Activated naive CD4-positive, alpha-beta T cell (primary cell): ENCODE data around the gene SCAANT1.

Experiments used
- DNase-seq, 4 experiments: peaks; one replicate each; lab custom pipeline; 2025; lab: John Stamatoyannopoulos, UW

Gene SCAANT1

GRCh38 chr3:63934041-63934866, 22.1 kb upstream of the SCAANT1 start:
- no peak for DNase-seq

DNA sequence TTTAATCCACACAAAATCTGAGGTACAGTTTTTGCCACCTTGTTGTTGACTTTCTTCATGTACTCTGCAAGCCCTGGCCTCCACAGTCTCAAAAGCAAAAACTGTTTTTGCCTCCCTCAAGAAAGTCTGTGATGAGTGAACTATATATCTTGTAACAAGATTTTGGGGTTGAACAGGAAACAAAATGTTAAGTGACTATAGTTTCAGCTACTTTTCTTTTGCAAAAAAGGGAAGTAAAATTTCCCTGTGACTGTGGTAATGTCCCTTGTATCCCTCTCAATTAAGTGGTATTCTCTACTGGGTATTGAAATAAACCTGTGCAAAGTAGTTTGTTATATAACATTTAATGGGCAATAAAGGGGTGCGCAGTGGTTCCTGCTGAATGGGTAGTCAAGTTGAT, 21.3 kb upstream of the SCAANT1 start:
- no peak for DNase-seq

DNA sequence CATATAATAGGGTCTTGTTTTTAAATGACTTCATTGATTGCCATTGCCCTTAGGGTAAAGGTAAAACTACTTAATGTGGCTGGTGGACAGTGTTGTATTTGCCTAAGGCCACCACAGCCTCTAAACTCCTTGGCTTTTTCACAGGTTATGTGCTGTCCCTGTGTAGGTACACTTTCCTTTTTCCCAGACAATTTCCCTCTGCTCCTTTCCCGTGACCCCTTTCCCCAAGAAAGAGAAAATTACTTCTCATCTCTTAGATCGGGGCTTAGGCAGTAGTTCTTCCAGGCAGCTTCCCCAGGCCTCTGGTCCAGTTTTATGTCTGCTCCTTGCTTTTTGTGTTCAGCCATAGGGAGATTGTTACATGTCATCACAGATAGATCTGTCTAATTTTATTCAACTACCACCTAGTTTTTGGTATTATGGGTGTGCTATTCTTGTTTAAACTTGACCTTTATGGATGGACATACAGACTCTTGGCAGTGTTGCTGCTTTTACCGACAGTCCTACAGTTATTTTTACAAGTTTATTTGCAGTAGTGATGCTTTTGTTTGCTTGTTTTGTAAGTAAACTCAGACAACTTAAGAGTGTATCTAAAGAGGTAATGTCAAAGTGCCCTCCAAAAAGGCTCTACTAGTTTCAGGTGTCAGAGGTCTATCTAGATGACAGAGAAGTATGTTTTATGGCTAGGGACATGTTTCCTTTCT, 20.5 kb upstream of the SCAANT1 start:
- DNase-seq = no peak

DNA sequence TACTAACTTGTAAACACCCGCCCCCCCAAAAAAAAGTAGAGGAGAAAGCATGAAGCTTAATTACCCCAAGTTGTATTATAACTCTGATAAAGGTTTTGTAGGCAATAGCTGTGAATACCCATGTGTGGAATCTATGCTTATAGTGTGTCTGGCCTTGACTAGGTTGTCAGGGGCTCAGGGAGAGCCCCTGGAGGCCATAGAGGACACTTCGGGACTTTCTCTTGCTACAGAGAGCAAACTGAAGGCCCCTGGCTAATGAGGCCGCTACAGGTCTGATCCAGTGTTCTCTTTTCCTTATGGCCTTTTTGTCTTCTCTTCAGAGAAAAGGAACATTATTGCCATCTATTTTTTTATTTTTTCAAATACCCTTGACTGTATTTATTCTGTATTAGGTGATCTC, 19.1 kb upstream of the SCAANT1 start:
- DNase-seq = no peak

DNA sequence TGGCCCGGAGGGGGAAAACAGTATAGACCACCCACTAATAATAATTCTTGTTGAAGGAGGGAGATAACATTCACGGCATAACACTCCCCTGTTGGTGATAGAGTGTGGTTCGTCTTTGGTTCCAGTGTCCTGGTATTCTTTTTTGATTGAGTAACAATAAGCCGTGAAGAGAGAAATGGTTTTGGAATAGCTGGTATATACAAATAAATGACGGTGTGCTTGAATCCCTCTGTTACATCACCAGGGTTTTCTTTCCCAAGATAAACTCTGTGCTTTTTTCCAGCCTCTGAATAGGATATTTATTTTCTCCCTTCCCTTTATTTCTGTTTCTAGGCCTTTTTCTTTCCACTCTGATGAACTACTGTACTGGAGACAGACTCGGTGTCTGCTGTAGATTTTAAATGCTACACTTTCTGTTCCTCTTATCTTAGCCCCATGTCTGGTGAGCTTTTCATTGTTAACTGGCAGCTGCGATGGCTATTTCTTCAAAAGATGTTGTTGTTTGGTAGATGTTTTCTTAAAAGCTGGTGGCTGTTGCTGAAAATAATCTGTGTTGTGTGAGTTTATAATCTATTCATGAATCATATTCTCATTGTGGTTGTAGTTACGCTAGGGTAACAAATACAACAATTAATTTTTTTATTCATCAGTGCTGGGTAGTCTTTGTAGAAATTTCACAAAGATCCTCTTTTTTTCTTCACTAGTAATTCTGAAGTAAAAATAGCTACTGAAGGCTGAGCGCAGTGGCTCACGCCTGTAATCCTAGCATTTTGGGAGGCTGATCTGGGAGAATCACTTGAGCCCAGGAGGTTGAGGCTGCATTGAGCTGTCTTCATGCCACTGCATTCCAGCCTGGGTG, 15.5 kb upstream of the SCAANT1 start:
- no peak for DNase-seq

DNA sequence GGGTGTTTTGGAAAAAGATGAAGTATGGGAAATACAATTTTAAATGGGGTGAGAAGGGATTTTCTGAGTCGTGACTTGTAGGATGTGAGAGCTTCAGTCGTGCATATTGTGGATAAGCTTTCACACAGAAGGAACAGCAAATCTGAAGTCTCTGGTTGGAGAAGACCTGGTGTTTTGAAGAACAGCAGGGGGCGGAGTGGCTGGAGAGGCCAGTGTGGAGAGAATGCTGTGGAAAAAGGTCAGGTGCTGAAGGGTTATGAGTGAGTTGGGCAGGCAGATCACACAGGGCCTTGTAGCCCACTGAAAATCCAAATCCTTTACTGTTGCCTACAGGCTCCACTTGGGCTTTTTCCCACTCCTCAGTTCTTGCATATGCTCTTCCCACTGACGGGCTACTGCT, 14.1 kb upstream of the SCAANT1 start:
- no peak for DNase-seq

DNA sequence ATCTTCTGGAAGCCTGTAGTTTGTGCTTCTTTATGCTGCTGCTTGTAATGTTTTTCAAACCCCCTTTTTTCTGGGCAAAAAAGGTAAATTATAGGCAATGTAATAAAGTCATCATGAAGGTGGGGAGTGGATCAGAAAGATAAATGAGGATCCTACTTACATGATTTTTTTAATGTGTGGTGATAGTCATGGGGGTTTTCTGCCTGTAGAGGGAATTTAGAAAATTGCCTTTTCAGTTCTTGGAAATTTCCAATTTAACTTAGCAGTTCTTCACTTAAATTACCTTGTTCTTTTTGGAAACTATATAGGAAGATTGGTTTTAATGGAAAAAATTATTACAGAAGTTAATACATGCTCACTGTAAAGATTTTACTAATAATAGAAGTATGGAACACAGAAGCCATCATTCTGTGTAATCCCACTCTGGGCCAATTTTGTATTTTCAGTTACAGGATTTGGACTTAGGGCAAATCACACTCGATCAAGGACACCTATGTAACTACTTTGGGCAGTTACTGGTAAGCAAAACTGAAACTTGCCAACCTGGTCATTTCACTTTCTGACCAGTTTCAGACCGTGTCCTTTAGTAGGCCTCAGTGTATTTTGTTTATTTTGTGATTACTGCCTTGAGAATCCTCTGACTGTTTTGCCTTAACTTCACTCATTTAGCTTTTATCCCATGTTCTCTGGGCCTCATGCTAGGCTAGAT, 10.5 kb upstream of the SCAANT1 start:
- DNase-seq = no peak

GRCh38 chr3:63921741-63922482, 9.7 kb upstream of the SCAANT1 start:
- no peak for DNase-seq

GRCh38 chr3:63920001-63920400, 7.8 kb upstream of the SCAANT1 start:
- no peak for DNase-seq

GRCh38 chr3:63918321-63918720, 6.1 kb upstream of the SCAANT1 start:
- no peak for DNase-seq

DNA sequence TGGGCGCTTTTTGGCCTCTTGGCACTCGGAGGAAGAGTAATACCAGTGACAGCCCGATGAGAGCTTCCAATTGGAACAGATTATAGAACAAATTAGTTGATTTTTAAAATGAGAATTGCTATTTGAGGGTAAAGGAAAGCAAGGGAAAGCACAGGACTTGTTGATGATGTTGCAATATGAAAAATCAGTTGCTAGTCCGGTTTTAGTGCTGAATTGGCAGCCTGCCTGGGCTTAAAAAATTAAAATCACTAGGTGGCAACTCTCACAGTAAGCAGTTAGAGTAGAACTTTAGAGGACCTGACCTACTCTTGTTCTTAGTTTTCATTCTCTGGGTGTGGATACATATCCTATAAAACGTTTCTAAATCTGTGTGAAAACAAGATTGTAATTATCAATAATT, 2.1 kb upstream of the SCAANT1 start:
- no peak for DNase-seq

DNA sequence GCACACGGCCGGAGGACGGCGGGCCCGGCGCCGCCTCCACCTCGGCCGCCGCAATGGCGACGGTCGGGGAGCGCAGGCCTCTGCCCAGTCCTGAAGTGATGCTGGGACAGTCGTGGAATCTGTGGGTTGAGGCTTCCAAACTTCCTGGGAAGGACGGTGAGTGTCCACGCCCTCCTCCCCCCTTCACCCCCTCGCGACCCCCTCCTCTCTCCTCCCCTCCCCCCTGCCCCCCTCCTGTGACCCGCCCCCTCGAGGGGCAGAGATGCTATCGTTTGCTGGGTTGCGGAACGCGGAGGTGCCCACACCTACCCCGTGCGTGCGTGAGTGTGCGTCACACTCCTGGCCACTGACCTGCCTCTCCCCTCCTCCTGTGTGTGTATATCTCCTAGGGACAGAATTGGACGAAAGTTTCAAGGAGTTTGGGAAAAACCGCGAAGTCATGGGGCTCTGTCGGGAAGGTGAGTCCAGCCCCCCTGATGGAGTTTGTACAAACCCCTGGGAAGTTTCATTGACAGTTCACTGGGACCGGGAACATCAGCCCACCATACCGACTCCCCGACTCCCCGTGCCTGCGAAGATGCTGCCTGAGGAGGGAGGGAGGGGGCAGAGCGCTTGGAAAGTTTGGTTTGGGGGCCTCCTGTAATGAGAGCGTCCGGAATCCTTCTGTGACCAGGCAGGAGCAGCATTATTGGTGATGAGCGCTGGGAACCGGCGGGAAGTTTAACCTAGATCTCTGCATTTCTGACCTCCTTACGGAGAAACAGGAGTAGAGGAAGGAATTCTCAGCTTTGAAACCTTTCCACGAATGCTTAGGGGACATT, 795 bp upstream of the SCAANT1 start:
- DNase-seq = peak in 3 of 4 experiments; percentile 3 to 32 (median 13)

DNA sequence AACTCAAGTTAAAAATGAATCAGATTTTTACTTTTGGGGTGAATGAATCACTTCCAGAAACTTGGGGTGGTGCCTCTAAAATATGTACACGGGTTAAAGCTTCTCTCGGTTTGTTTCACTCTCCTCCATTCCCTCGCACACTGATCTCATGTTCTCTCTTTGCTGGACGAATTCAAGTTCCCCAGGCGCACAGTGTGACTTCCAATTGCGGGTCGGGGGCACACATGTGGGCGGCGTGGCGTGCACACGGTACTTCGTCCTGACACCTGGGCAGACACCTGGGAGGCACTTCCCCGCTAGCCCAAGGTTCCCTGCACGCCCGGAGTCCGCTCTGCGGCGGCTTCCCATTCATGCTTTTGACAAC, 692 bp downstream of the SCAANT1 start:
- DNase-seq = no peak

DNA sequence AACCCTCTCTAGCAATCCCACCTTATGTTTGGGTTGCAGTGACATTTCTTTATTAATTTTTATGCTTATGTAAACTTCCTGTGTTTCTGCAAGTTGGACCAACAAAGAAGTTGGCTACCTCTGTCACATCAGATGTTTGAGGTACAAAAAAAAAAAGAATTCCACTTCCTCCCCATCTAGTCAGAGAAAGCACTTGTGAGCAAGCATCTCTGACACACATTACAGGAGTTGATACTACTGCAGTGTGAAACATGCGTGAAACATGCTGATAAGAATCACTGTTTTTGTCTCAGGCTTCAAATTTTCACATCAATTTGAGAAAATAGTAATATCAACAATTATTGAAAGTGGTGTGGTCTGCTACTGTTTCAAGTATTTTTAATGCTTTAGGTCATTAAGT, 1.3 kb downstream of the SCAANT1 start:
- DNase-seq = no peak

GRCh38 chr3:63910001-63910400, 2.2 kb downstream of the SCAANT1 start:
- no peak for DNase-seq

- DNase-seq = no peak
These were observed 2.8 kb downstream of the SCAANT1 start for GRCh38 chr3:63909431-63909830.

GRCh38 chr3:63908776-63909175, 3.4 kb downstream of the SCAANT1 start:
- no peak for DNase-seq

GRCh38 chr3:63908081-63908736, 4.0 kb downstream of the SCAANT1 start:
- DNase-seq = no peak

DNA sequence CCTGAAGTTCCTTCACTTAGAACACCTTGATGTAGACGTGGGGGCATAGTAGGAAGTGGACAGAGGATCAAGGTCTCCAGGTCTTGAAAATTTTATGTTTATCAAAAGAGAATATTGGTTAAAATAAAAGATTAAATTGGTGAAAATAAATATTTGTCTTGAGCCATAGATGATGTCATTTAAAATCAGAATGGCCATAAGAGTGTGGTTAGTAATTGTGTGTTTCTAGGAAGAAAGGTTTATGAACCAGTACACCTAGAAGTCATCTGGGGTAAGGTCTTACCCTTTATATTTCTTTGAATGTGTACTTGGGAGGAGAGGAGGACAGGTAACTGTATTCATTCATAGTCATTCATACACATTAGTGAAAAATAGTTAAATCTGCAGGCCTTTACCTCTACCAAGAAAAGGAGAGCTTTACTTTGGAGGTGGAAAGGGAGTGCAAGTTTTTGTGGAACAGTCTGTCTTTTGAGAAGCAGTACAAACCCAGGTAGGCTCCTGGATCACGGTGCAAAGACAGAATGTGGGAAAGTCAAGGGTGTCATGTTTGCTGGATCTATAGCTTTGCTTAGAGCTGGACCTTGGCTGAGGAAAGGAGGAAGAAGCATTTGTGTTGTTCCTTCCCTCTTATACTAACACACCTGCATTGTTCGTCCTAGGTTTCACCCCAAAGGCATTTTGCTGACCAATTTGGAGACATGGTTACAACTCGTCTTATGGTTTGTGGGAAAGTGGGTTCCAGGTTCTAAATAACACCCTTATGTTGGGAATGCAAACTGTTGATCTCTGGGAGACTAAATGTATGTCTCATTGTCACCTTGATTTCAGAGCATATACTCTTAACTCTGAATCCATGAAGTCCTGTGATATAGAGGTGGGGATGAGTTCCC, 6.2 kb downstream of the SCAANT1 start:
- no peak for DNase-seq
